ENCODE data around the gene MPV17.

Gene MPV17

DNA sequence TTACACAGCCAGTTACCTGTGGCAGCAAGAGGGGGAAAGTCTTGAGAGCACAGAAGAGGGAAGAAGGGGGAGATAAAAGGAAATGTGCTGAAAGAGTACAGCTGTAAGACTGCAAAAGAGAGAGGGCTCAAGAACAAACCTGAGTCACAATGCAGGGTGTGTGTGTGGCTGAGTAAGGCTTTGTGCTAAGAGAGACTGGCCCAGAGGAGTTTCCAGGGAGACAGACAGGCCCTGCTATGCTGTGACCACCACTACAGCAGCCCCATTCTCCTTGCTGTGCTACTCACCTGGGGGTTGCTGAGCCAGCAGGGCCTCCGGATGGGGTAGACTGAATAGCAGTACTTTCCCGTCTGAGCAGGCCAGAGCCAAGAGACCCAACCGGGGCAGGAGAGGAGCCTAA, 12.4 kb upstream of the MPV17 start:
- Histone ChIP-seq H3K18ac (ENCODE audit: low read length) (no peak overlapping the region), H3K9ac (ENCODE audit: low read depth, low read length, poor library complexity) (no peak overlapping the region), H2BK12ac (ENCODE audit: low read length) (no peak overlapping the region), H2BK15ac (ENCODE audit: low read length) (no peak overlapping the region), H3K27ac (replicated peaks; ENCODE audit: low read length) (no peak overlapping the region), H2AFZ (ENCODE audit: low read length) (no peak overlapping the region), H3K4me2 (ENCODE audit: insufficient read depth, low read length, poor library complexity, severe bottlenecking) (no peak overlapping the region), H2BK120ac (ENCODE audit: low read depth, low read length) (no peak overlapping the region), H3K79me1 (ENCODE audit: low read depth, low read length) (no peaks in the 10 kb centered on the region), H3K4ac (ENCODE audit: low read length) (no peak overlapping the region), H3K9me3 (replicated peaks in 1 of 2; ENCODE audit: control insufficient read depth in 2 of 2, insufficient read depth in 1 of 2, low read depth in 1 of 2, low read length in 2 of 2) (no peaks in the 10 kb centered on the region), H3K4me1 (ENCODE audit: control insufficient read depth in 2 of 2, insufficient read depth in 1 of 2, low read depth in 1 of 2, low read length in 2 of 2) (no peaks in the 10 kb centered on the region), H4K8ac (ENCODE audit: low read depth, low read length) (no peak overlapping the region), H2AK5ac (ENCODE audit: low read depth, low read length) (no peak overlapping the region), H3K27me3 (ENCODE audit: control insufficient read depth in 3 of 3, insufficient read depth in 3 of 3, low read depth in 1 of 3, low read length in 3 of 3) (no peaks in the 10 kb centered on the region), H4K91ac (ENCODE audit: low read depth, low read length, poor library complexity) (no peak overlapping the region), H3K23ac (ENCODE audit: low read depth, low read length, poor library complexity) (no peak overlapping the region), H3K14ac (ENCODE audit: low read length) (no peak overlapping the region), H3K4me3 (ENCODE audit: low read length in 2 of 2) (no peak overlapping the region), H3K36me3 (replicated peaks in 1 of 2; ENCODE audit: control insufficient read depth in 2 of 2, insufficient read depth in 2 of 2, low read length in 2 of 2) (peaks cover 40 to 94% of the 10 kb centered on the region in 2 donors), H2BK5ac (ENCODE audit: low read length) (no peak overlapping the region)
- WGBS, 2 donors (ENCODE audit: extremely low coverage in 2 of 2, insufficient read length in 2 of 2, insufficient replicate concordance in 1 of 2) = no CpG with 5 or more reads among the region's 3 CpGs
- no peak for DNase-seq (ENCODE audit: low spot score)

DNA sequence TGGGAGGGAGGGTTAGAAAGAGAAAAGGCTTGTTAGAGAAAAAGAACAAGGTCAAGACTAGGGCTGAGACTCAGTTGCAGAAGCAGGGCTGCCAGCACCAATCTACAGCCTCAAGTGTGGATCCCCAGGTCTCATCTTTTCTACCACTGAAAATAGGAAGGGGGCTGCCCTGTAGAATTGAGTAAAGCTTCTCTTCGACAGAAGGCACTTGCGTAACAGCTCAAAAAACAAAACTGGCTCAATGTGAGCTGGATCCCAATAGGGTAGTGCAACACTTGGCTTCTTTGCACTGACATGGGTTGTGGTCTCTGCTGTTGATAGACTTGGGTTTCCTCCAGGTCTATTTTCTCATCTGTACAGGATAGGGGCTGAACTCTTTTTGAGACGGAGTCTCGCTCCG, 1.8 kb upstream of the MPV17 start:
- H2BK12ac ChIP-seq (ENCODE audit: low read length) = no peak overlapping the region
- no CpG with 5 or more reads among the region's 5 CpGs for WGBS, 2 donors (ENCODE audit: extremely low coverage in 2 of 2, insufficient read length in 2 of 2, insufficient replicate concordance in 1 of 2)
- no peak overlapping the region for H2AFZ ChIP-seq (ENCODE audit: low read length)
- no peak overlapping the region for H2BK5ac ChIP-seq (ENCODE audit: low read length)
- no peaks in the 10 kb centered on the region for H3K27me3 ChIP-seq (ENCODE audit: control insufficient read depth in 3 of 3, insufficient read depth in 3 of 3, low read depth in 1 of 3, low read length in 3 of 3)
- no peak overlapping the region for H3K4me3 ChIP-seq (ENCODE audit: low read length in 2 of 2)
- H4K91ac ChIP-seq (ENCODE audit: low read depth, low read length, poor library complexity) = no peak overlapping the region
- H3K9ac ChIP-seq (ENCODE audit: low read depth, low read length, poor library complexity) = no peak overlapping the region
- no peak overlapping the region for H2BK15ac ChIP-seq (ENCODE audit: low read length)
- no peak overlapping the region for H2BK120ac ChIP-seq (ENCODE audit: low read depth, low read length)
- H3K4ac ChIP-seq (ENCODE audit: low read length) = no peak overlapping the region
- H2AK5ac ChIP-seq (ENCODE audit: low read depth, low read length) = no peak overlapping the region
- H3K14ac ChIP-seq (ENCODE audit: low read length) = no peak overlapping the region
- peaks cover 6 to 12% of the 10 kb centered on the region in 2 donors for H3K4me1 ChIP-seq (ENCODE audit: control insufficient read depth in 2 of 2, insufficient read depth in 1 of 2, low read depth in 1 of 2, low read length in 2 of 2)
- peaks cover 2% of the 10 kb centered on the region for H3K79me1 ChIP-seq (ENCODE audit: low read depth, low read length)
- H3K9me3 ChIP-seq (replicated peaks in 1 of 2; ENCODE audit: control insufficient read depth in 2 of 2, insufficient read depth in 1 of 2, low read depth in 1 of 2, low read length in 2 of 2) = no peaks in the 10 kb centered on the region
- DNase-seq (ENCODE audit: low spot score) = no peak
- peaks cover 29 to 49% of the 10 kb centered on the region in 2 donors for H3K36me3 ChIP-seq (replicated peaks in 1 of 2; ENCODE audit: control insufficient read depth in 2 of 2, insufficient read depth in 2 of 2, low read length in 2 of 2)
- no peak overlapping the region for H3K18ac ChIP-seq (ENCODE audit: low read length)
- no peak overlapping the region for H4K8ac ChIP-seq (ENCODE audit: low read depth, low read length)
- no peak overlapping the region for H3K27ac ChIP-seq (replicated peaks; ENCODE audit: low read length)
- no peak overlapping the region for H3K4me2 ChIP-seq (ENCODE audit: insufficient read depth, low read length, poor library complexity, severe bottlenecking)
- H3K23ac ChIP-seq (ENCODE audit: low read depth, low read length, poor library complexity) = no peak overlapping the region

DNA sequence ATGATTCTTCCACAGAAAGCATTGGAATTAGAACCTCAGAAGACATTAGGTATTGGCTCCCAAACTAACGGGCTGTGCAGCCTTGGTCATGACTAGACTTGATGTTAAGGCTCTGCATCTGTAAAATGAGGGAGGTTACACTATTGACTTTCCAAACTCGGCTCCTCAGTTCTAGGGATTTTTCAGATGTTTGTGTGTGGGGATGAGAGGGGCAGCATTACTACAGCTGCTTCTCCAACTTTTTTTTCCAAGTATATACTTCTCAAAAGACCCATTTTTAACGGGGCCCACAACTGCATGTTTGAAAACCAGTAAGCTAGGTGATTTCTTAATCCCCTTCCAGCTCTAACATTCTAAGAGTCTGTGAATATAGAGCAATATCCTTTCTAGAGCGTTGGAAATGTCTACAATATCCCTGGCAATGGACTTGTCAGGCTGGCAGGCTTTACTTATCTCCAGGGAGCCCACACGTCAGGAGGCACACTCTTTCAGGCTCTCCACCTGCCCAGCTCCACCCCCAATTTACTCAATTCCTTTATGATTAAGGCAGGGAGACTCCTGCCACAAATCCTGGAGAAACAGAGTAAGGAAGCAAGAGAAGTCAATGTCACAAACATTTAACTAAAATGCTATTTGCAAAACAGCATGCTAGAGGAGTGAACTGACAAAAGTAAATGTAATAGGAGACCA, 844 bp upstream of the MPV17 start:
- H3K4me1 ChIP-seq (ENCODE audit: control insufficient read depth in 2 of 2, insufficient read depth in 1 of 2, low read depth in 1 of 2, low read length in 2 of 2) = peaks cover 6 to 12% of the 10 kb centered on the region in 2 donors
- H3K79me1 ChIP-seq (ENCODE audit: low read depth, low read length) = peaks cover 2% of the 10 kb centered on the region
- peak overlapping the region; percentile 74 for H3K9ac ChIP-seq (ENCODE audit: low read depth, low read length, poor library complexity)
- no peak overlapping the region for H2AK5ac ChIP-seq (ENCODE audit: low read depth, low read length)
- H3K18ac ChIP-seq (ENCODE audit: low read length) = no peak overlapping the region
- no peaks in the 10 kb centered on the region for H3K9me3 ChIP-seq (replicated peaks in 1 of 2; ENCODE audit: control insufficient read depth in 2 of 2, insufficient read depth in 1 of 2, low read depth in 1 of 2, low read length in 2 of 2)
- H3K36me3 ChIP-seq (replicated peaks in 1 of 2; ENCODE audit: control insufficient read depth in 2 of 2, insufficient read depth in 2 of 2, low read length in 2 of 2) = peaks cover 20 to 39% of the 10 kb centered on the region in 2 donors
- H4K91ac ChIP-seq (ENCODE audit: low read depth, low read length, poor library complexity) = no peak overlapping the region
- H3K23ac ChIP-seq (ENCODE audit: low read depth, low read length, poor library complexity) = no peak overlapping the region
- peak overlapping the region; percentile 86 for H2AFZ ChIP-seq (ENCODE audit: low read length)
- peak overlapping the region; percentile 74 to 86 for H3K4me3 ChIP-seq (ENCODE audit: low read length in 2 of 2)
- H3K14ac ChIP-seq (ENCODE audit: low read length) = no peak overlapping the region
- no peak overlapping the region for H2BK120ac ChIP-seq (ENCODE audit: low read depth, low read length)
- H4K8ac ChIP-seq (ENCODE audit: low read depth, low read length) = no peak overlapping the region
- H3K4me2 ChIP-seq (ENCODE audit: insufficient read depth, low read length, poor library complexity, severe bottlenecking) = peak overlapping the region; percentile 83
- H3K27me3 ChIP-seq (ENCODE audit: control insufficient read depth in 3 of 3, insufficient read depth in 3 of 3, low read depth in 1 of 3, low read length in 3 of 3) = no peaks in the 10 kb centered on the region
- DNase-seq (ENCODE audit: low spot score) = no peak
- no peak overlapping the region for H2BK12ac ChIP-seq (ENCODE audit: low read length)
- no peak overlapping the region for H2BK15ac ChIP-seq (ENCODE audit: low read length)
- H3K27ac ChIP-seq (replicated peaks; ENCODE audit: low read length) = no peak overlapping the region
- H2BK5ac ChIP-seq (ENCODE audit: low read length) = no peak overlapping the region
- no peak overlapping the region for H3K4ac ChIP-seq (ENCODE audit: low read length)
- no CpG with 5 or more reads among the region's 5 CpGs for WGBS, 2 donors (ENCODE audit: extremely low coverage in 2 of 2, insufficient read length in 2 of 2, insufficient replicate concordance in 1 of 2)

DNA sequence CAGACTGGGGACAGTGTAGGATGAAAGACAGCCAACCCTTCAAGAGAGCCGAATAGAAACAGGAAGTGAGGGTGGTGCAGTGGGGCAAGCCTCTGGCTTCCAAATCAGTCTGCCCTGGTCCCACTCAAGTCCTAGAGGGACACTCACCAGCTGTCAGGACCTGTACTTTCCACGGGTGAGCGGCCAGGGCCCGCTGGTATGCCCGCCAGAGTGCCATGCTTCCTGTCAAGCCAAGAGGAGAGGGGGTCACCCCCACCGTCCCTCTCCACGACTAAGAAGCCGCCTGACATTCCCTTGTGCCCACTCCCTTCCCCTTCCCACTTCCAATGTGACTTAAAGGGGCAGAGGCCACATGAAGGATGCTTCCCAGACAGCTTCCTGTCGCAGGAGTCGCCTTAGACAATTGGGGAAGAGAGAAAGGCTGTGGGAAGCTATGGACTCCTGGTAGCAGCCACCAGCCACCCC, 564 bp downstream of the MPV17 start:
- H3K27ac ChIP-seq (replicated peaks; ENCODE audit: low read length) = no peak overlapping the region
- no peak overlapping the region for H4K91ac ChIP-seq (ENCODE audit: low read depth, low read length, poor library complexity)
- H2BK5ac ChIP-seq (ENCODE audit: low read length) = no peak overlapping the region
- H3K9ac ChIP-seq (ENCODE audit: low read depth, low read length, poor library complexity) = peak overlapping the region; percentile 86
- H3K14ac ChIP-seq (ENCODE audit: low read length) = no peak overlapping the region
- no peaks in the 10 kb centered on the region for H3K9me3 ChIP-seq (replicated peaks in 1 of 2; ENCODE audit: control insufficient read depth in 2 of 2, insufficient read depth in 1 of 2, low read depth in 1 of 2, low read length in 2 of 2)
- no peak for DNase-seq (ENCODE audit: low spot score)
- no peak overlapping the region for H2BK120ac ChIP-seq (ENCODE audit: low read depth, low read length)
- H2AK5ac ChIP-seq (ENCODE audit: low read depth, low read length) = peak overlapping the region; percentile 20
- H3K4me3 ChIP-seq (ENCODE audit: low read length in 2 of 2) = peak overlapping the region; percentile 74 to 86
- H2AFZ ChIP-seq (ENCODE audit: low read length) = peak overlapping the region; percentile 86
- H2BK12ac ChIP-seq (ENCODE audit: low read length) = no peak overlapping the region
- H3K4ac ChIP-seq (ENCODE audit: low read length) = no peak overlapping the region
- peaks cover 6 to 12% of the 10 kb centered on the region in 2 donors for H3K4me1 ChIP-seq (ENCODE audit: control insufficient read depth in 2 of 2, insufficient read depth in 1 of 2, low read depth in 1 of 2, low read length in 2 of 2)
- no peaks in the 10 kb centered on the region for H3K27me3 ChIP-seq (ENCODE audit: control insufficient read depth in 3 of 3, insufficient read depth in 3 of 3, low read depth in 1 of 3, low read length in 3 of 3)
- H3K18ac ChIP-seq (ENCODE audit: low read length) = peak overlapping the region; percentile 49
- no peak overlapping the region for H2BK15ac ChIP-seq (ENCODE audit: low read length)
- peak overlapping the region; percentile 95 for H3K23ac ChIP-seq (ENCODE audit: low read depth, low read length, poor library complexity)
- WGBS, 2 donors (ENCODE audit: extremely low coverage in 2 of 2, insufficient read length in 2 of 2, insufficient replicate concordance in 1 of 2) = no CpG with 5 or more reads among the region's 10 CpGs
- peak overlapping the region; percentile 83 for H3K4me2 ChIP-seq (ENCODE audit: insufficient read depth, low read length, poor library complexity, severe bottlenecking)
- no peak overlapping the region for H4K8ac ChIP-seq (ENCODE audit: low read depth, low read length)
- H3K79me1 ChIP-seq (ENCODE audit: low read depth, low read length) = peaks cover 2% of the 10 kb centered on the region
- H3K36me3 ChIP-seq (replicated peaks in 1 of 2; ENCODE audit: control insufficient read depth in 2 of 2, insufficient read depth in 2 of 2, low read length in 2 of 2) = peaks cover 13 to 30% of the 10 kb centered on the region in 2 donors

Measured in neuronal stem cell (in vitro differentiated cells).